ENCODE data around the gene PDZD7.

PDZD7 gene

DNA sequence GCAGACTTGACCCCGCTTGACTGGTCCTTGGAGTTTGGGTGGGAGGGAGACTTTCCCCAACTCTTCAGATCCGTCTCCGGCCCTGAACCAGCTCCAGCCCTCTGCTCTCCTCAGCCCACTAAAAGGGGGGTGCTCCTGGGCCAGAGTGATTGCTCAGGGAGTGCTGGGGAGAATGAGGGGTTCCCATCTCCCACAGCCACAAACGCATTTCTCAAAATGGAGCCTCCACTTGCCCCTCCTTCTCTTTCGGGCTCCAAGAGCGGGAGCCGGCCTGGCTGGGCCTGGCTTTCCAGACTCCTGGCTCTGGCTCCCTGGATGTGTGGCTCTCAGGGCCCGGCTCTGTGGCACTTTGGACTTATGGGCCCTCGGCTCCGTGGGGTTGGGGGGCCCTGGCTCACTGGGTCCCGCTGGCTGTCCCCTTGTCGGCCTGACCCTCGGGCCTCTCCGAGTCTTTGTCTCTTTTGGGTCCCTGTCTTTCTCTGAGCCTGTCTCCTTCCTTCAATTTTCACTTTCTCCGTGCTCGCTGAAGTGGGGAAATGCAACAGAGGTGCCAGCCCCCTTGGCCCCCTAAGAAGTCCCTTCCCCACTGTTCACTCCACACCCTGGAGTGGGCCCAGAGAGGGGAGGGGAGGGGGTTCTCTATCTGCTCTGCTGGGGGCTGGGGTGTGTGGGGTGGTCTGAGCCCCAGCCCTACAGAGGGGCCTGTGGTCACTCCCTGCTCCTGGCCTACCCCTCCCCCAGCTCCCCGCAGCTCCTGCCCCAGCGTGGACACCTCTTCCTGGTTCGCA, 30.6 kb downstream of the PDZD7 start:
- peak; percentile 42 for DNase-seq
- Histone ChIP-seq H3K4me1 (peaks cover 13% of the 10 kb centered on the region; the same call in 1 of the 2 replicates), H3K4me3 (ENCODE audit: low read depth, low read length) (peak overlapping the region; percentile 76), H3K36me3 (peaks cover 25% of the 10 kb centered on the region), H3K27me3 (no peaks in the 10 kb centered on the region), H3K9me3 (no peaks in the 10 kb centered on the region)
- TF ChIP-seq, protein P1, sequence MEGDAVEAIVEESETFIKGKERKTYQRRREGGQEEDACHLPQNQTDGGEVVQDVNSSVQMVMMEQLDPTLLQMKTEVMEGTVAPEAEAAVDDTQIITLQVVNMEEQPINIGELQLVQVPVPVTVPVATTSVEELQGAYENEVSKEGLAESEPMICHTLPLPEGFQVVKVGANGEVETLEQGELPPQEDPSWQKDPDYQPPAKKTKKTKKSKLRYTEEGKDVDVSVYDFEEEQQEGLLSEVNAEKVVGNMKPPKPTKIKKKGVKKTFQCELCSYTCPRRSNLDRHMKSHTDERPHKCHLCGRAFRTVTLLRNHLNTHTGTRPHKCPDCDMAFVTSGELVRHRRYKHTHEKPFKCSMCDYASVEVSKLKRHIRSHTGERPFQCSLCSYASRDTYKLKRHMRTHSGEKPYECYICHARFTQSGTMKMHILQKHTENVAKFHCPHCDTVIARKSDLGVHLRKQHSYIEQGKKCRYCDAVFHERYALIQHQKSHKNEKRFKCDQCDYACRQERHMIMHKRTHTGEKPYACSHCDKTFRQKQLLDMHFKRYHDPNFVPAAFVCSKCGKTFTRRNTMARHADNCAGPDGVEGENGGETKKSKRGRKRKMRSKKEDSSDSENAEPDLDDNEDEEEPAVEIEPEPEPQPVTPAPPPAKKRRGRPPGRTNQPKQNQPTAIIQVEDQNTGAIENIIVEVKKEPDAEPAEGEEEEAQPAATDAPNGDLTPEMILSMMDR (IDR thresholded peaks at IDR 0.05; ENCODE audit: low read depth, low read length): no peak

DNA sequence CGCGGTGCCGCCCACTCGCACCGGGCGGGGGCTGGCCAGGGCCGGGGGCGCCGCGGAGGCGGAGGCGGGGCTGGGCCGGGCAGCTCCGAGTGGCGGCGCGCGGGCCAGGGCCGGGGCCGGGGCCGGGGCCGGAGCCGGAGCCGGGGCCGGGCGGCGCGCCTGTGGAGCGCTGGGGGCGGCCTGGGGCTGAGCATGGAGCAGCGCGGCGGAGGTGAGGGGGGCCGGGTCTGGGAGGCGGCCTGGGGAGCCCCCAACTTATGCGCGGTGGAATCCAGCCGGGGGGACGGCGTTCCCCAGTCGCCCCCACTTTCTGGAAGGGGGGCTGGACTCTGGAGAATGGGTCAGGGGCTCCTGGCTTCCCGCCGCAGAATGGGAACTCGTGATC, 31.2 kb downstream of the PDZD7 start, which contains the start of gene LZTS2:
Gene LZTS2, plus strand, starts transcription at position 67 of the 385 bp plus-strand sequence. CDS start 2,731 bp downstream, outside the sequence.
- TF ChIP-seq, protein P1 (IDR thresholded peaks at IDR 0.05; ENCODE audit: low read depth, low read length): no peak
- DNase-seq: no peak
- peaks cover 14% of the 10 kb centered on the region; the same call in 1 of the 2 replicates for H3K4me1 ChIP-seq
- peaks cover 21% of the 10 kb centered on the region for H3K36me3 ChIP-seq
- H3K27me3 ChIP-seq: no peaks in the 10 kb centered on the region
- H3K9me3 ChIP-seq: no peaks in the 10 kb centered on the region
- peak within 1 kb of the TSS; percentile 79 for H3K4me3 ChIP-seq (ENCODE audit: low read depth, low read length)

DNA sequence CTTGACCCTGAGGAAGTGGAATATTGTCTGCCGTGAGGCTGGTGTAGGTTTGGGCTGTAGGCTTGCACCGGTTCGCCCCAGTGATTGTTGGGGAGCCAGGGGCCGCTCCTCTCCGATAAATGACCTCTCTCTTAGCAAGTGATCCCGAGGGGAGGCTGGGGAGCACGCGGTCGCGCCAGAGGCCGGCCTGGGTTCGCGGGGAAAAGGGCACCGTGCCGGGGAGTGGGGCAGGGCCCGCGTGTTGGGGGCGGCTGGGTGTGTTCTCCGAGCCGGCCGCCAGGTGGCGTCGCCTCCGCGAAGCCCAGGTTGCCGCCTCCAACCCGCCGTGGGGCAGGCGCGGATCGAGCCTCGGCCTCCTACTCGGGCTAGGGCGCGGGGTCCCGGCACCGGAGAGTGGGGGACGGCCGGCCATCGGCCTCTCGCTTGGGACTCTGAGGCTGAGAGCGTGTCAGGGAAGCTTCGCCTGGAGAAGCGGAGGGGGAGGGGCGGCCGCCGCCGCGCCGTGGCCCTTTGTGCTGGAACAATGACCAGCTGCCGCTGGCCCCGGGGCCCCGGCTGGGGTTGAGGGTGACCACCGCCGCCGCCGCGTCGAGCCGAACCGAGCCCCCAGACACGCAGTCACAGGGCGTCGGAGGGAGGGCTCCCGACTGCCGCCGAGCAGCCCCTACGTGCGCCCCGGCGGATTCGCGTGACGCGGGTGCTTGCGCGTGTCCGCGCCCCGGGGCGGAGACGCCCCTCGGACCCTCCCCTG, 31.8 kb downstream of the PDZD7 start:
- DNase-seq: peak; percentile 86
- peak overlapping the region; percentile 79 for H3K4me3 ChIP-seq (ENCODE audit: low read depth, low read length)
- TF ChIP-seq, protein P1 (IDR thresholded peaks at IDR 0.05; ENCODE audit: low read depth, low read length): peak; percentile 63
- H3K36me3 ChIP-seq: peaks cover 22% of the 10 kb centered on the region
- no peaks in the 10 kb centered on the region for H3K27me3 ChIP-seq
- no peaks in the 10 kb centered on the region for H3K9me3 ChIP-seq
- H3K4me1 ChIP-seq: peaks cover 17% of the 10 kb centered on the region; the same call in 1 of the 2 replicates

DNA sequence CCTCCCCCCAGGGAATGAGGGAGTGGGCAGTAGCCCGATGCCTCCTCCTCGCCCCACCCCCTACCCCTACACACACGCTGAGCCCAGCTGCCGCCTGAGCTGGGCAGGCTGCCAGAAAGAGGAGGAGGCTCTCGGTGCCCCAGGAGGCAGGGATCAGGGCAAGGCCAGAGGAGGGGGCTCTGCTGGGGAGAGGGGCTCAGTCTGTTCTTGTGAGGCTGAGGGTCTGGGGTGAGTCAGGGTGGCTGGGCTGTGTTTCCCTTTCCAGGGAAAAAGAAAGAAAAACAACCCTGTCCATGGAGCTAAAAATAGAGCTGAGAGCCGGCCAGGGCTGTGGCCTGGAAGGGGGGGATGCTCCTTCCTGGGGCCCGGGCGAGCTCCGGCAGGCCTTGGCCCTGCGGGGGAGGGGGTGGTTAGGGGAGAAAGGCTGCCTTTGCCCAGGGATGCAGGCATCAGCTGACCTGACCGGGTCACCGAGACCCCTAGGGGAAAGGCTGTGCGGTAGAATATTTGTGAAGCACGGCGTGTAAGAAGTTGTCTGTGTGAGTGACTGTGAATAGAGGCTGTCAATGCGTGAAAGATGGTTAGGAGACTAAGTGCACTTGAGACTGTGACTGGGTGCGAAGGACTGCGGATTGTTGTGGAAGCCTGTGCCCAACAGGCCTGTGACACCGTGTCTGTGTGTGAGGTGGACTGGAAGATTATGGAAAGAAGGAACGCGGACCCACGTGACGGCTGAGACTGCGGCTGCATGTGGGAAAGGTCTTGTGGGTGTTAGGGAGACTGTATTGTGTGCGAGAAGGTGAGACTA, 32.5 kb downstream of the PDZD7 start:
- Histone ChIP-seq H3K4me3 (ENCODE audit: low read depth, low read length) (peak overlapping the region; percentile 79), H3K27me3 (no peaks in the 10 kb centered on the region), H3K9me3 (no peaks in the 10 kb centered on the region), H3K36me3 (peaks cover 22% of the 10 kb centered on the region), H3K4me1 (peaks cover 17% of the 10 kb centered on the region; the same call in 1 of the 2 replicates)
- TF ChIP-seq, protein P1 (IDR thresholded peaks at IDR 0.05; ENCODE audit: low read depth, low read length): no peak
- peak; percentile 94 for DNase-seq

- Histone ChIP-seq H3K4me3 (ENCODE audit: low read depth, low read length) (peak overlapping the region; percentile 79), H3K9me3 (no peaks in the 10 kb centered on the region), H3K27me3 (no peaks in the 10 kb centered on the region), H3K4me1 (peaks cover 17% of the 10 kb centered on the region; the same call in 1 of the 2 replicates), H3K36me3 (peaks cover 21% of the 10 kb centered on the region)
- DNase-seq: peak; percentile 87
- TF ChIP-seq, protein P1 (IDR thresholded peaks at IDR 0.05; ENCODE audit: low read depth, low read length): peak; percentile 78
Measured at GRCh38 chr10:100997360-100998182, 33.4 kb downstream of the PDZD7 start.

Data from BE2C (cell line).